HL-60 (cell line): Measurements from ENCODE around the gene GRK6.

ENCODE experiments used
- CTCF ChIP-seq: IDR thresholded peaks from one replicate; pipeline ENCODE4 v1.5.1; 2011; ENCODE audit warnings: low read length, control low read depth, inconsistent platforms; ENCODE audit not compliant: insufficient read depth
- POLR2AphosphoS5 ChIP-seq: IDR thresholded peaks from 2 replicates; pipeline ENCODE4 v1.6.1; 2012; ENCODE audit warnings: low read depth

DNA sequence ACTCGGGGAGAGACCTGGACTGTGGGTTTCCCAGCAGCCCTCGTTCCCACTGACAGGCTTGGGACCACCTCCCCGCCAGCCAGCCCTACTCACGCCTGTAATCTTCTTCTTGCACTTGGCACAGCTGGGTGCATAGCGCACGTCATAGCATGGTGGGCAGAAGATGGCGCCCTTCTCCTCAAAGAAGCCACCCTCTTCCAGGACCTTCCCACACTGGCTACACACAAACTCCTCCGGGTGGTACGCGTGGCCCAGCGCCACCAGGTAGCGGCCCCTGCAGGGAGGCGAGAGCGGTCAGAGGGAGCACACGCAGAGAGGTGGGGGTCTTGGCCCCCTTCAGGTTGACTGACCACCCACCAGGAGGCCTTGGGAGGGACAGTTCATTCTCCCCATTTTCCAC is 61.5 kb downstream of the GRK6 start:
- TF ChIP-seq CTCF = no peak
- no peak for TF ChIP-seq POLR2AphosphoS5
